BE2C (cell line): ENCODE data around the gene THSD4.

Source experiments
- DNase-seq: peaks from one replicate; pipeline ENCODE4 v3.0.0-alpha.2; 2020
- H3K27me3 ChIP-seq: fragments of 250-450 bp; sonication (Bioruptor Pico); 2 replicates; pipeline ENCODE4 v1.5.1; 2020; ENCODE audit warnings: mild to moderate bottlenecking
- H3K36me3 ChIP-seq: fragments of 250-450 bp; sonication (Bioruptor Pico); 2 replicates; pipeline ENCODE4 v1.5.1; 2020; ENCODE audit warnings: mild to moderate bottlenecking
- H3K4me1 ChIP-seq: fragments of 250-450 bp; sonication (Bioruptor Pico); 2 replicates; pipeline ENCODE4 v1.5.1; 2020
- H3K4me3 ChIP-seq: 2 replicates; pipeline ENCODE4 v1.5.1; 2011; ENCODE audit warnings: low read depth, low read length
- H3K9me3 ChIP-seq: fragments of 250-450 bp; sonication (Bioruptor Pico); 2 replicates; pipeline ENCODE4 v1.5.1; 2020
- TF ChIP-seq, protein P1 (sequence below): IDR thresholded peaks from 2 replicates; pipeline ENCODE4 v1.5.1; 2012; ENCODE audit warnings: mild to moderate bottlenecking, low read depth, low read length

The THSD4 gene

DNA sequence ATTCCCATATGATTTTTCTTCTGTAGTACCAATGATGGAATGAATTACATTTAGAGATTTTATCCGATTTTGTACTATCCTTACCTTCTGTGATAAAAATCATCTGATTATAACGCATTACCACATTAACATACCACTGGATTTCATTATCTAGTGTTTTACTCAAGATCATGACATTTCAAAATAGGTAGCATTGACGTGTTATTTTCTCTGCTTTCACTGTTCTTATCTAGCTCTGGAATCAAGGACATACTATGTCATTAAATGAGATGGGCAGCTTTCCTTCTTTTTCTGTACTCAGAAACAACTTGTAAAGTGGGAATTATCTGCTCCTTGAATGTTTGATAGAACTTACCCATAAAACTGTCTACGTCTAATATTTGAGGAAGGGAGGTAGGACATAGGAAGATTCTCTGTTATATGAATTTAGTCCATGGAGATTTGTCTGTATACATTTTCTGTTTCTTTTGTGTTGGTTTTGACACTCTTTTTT lies 511.4 kb downstream of the THSD4 start:
- H3K4me3 ChIP-seq, result no peak overlapping the region
- H3K27me3 ChIP-seq, result peaks cover 6% of the 10 kb centered on the region
- no peaks in the 10 kb centered on the region for H3K9me3 ChIP-seq
- H3K36me3 ChIP-seq, result no peaks in the 10 kb centered on the region
- H3K4me1 ChIP-seq, result no peaks in the 10 kb centered on the region
- TF ChIP-seq, protein P1, sequence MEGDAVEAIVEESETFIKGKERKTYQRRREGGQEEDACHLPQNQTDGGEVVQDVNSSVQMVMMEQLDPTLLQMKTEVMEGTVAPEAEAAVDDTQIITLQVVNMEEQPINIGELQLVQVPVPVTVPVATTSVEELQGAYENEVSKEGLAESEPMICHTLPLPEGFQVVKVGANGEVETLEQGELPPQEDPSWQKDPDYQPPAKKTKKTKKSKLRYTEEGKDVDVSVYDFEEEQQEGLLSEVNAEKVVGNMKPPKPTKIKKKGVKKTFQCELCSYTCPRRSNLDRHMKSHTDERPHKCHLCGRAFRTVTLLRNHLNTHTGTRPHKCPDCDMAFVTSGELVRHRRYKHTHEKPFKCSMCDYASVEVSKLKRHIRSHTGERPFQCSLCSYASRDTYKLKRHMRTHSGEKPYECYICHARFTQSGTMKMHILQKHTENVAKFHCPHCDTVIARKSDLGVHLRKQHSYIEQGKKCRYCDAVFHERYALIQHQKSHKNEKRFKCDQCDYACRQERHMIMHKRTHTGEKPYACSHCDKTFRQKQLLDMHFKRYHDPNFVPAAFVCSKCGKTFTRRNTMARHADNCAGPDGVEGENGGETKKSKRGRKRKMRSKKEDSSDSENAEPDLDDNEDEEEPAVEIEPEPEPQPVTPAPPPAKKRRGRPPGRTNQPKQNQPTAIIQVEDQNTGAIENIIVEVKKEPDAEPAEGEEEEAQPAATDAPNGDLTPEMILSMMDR, result no peak
- DNase-seq, result no peak

DNA sequence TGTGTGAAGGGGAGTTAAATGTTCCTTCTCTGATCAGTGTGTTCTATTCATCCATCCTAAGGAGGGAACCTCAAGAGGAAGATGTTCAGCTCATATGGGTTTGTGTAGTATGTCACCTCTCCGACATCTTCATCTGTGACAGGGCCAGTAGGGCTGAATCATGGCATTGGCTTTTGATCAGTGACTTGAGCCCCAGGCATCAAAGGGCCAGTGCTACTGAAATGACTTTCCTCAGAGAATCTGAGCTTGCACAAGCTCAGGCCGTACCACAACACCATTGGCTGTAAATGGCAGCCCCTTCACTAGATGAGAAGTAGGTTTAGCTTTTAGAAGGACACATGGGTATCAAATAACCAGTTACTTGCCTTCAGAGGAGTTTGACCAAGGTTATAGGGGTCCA lies 511.9 kb downstream of the THSD4 start:
- Histone ChIP-seq H3K36me3 (no peaks in the 10 kb centered on the region), H3K9me3 (no peaks in the 10 kb centered on the region)
- TF ChIP-seq, protein P1, result no peak

DNA sequence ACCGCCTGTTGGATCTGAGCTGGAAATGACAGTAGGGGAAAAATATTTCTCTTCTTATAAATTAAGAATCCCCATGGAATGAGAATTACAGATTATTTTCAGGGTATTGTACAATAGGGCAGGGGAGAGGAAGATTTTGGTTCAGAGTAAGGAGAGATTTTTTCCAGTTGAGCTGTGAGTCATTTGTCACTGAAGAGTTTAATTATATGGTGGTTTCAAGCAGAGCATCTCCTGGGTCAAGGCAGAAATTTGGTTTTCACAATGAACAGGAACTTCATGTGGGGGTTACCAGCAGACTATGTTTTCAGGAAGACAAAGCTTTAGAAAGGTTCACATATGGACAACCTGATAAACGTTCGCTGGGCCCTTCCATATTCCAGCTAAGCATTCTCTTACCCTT lies 512.3 kb downstream of the THSD4 start:
- no peak overlapping the region for H3K4me3 ChIP-seq
- TF ChIP-seq, protein P1, result no peak
- H3K4me1 ChIP-seq, result no peaks in the 10 kb centered on the region
- no peaks in the 10 kb centered on the region for H3K9me3 ChIP-seq
- H3K36me3 ChIP-seq, result no peaks in the 10 kb centered on the region
- H3K27me3 ChIP-seq, result peaks cover 6% of the 10 kb centered on the region
- DNase-seq, result no peak

More for the DNA sequence above, 511.9 kb downstream of the THSD4 start:
- no peak for DNase-seq
- no peaks in the 10 kb centered on the region for H3K4me1 ChIP-seq
- no peak overlapping the region for H3K4me3 ChIP-seq
- peaks cover 6% of the 10 kb centered on the region for H3K27me3 ChIP-seq

DNA sequence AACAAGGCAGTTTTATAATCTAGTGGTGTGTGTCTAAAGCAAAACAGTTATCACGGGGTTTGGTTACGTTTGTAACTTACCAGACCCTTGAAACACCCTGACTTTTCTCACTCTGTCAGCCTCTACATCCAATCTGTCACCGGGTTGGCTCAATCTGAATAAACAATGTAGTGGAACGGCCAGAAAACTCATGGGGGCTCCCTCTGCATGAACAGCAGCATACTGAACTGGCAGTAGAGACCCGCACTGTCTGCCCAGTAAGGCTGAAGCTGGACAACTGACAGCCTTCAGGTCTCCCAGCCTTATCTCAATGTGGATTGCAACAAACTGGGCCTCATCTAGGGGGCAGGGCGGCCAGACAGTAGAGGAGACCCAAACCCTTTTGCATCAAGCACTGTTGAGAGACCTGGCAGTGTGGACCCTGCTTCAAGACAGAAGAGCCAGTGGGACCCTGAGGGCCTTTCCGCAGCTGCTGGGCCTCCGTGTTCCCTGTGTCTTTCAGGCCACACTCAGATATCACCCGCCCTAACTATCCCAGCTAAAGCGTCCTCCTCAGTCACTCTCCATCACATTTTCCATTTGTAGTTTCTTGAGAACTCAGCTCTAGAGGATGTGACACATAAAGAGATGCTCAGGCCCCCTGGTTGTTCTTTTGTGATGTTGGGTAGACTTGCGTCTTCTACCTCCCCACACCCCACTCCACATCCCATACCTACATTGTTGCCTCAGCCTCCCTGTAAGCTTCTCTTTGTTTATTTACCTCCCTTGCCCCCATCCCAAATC lies 513.9 kb downstream of the THSD4 start:
- DNase-seq, result no peak
- no peak overlapping the region for H3K4me3 ChIP-seq
- H3K4me1 ChIP-seq, result no peaks in the 10 kb centered on the region
- TF ChIP-seq, protein P1, result no peak
- peaks cover 3% of the 10 kb centered on the region for H3K27me3 ChIP-seq
- H3K36me3 ChIP-seq, result no peaks in the 10 kb centered on the region
- no peaks in the 10 kb centered on the region for H3K9me3 ChIP-seq

DNA sequence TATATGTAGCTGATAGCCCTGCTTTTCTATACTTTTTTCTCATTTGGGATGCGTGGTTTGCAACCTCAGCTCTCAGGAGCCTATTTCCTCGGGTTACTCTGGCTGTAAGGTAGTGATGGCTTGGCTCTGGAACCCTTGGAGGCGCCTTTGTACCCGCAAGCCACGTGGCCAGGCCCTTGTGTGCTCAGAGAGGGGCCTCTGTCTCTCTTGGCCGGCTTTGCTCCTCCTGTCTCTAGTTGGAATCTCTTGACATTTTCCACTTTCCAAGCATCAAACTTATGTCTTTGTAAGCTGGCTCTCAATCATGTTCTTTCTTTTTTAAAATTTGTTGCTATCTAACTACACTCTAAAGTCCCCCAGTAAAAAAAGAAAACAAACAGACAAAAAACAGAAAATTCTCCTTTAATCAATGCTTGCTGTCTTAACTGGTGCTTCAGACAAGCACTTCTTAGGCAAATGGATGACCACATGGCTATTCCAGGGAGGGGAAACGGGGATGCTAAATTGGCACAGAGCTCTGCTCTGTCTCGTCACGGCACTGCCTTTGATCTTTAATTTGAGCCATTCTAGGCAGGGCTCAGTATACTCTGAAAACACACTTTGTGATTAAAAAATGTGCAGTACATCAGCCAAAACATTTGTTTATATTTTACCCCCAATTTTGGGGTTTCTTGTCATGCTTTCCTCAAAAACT lies 514.7 kb downstream of the THSD4 start:
- DNase-seq, result no peak
- Histone ChIP-seq H3K4me1 (no peaks in the 10 kb centered on the region), H3K9me3 (no peaks in the 10 kb centered on the region), H3K27me3 (peaks cover 3% of the 10 kb centered on the region), H3K36me3 (no peaks in the 10 kb centered on the region), H3K4me3 (no peak overlapping the region)
- TF ChIP-seq, protein P1, result no peak

DNA sequence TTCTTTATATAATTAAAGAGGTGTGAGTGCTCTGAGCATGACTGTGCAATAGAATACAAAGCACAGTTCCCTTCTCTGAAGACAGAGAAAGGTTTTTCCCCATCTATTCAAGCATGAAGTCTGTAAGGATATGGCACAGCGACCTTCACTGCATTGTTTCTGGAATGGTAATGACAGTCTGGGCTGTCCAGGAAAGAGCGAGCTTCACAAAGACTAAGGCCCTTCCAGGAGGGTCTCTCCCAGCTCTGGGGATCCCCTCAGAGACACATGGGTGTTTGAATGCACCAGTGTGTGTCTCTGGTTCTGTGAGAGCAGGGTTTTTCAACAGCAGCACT lies 515.2 kb downstream of the THSD4 start:
- Histone ChIP-seq H3K9me3 (no peaks in the 10 kb centered on the region), H3K36me3 (no peaks in the 10 kb centered on the region), H3K27me3 (peaks cover 3% of the 10 kb centered on the region), H3K4me3 (no peak overlapping the region), H3K4me1 (no peaks in the 10 kb centered on the region)
- TF ChIP-seq, protein P1, result no peak
- no peak for DNase-seq
